ENCODE measurements around the gene CCL19. TPM values are rescaled to one million over a fixed set of nuclear protein-coding genes. Genes with fewer than 3 reads are reported as not detected.

The CCL19 gene
- total RNA-seq, 1 experiment from 2014 or later, result not detected

GRCh38 chr9:34651321-34651720, 39.8 kb downstream of the CCL19 start:
- intact Hi-C loops (cut with micrococcal nuclease), result no loop called here
- Histone ChIP-seq H3K4me1 (ENCODE audit: control insufficient read depth in 1 of 2, insufficient read depth in 2 of 2, low read length in 2 of 2) (peaks cover 19 to 44% of the 10 kb centered on the region in 2 experiments), H2AFZ (ENCODE audit: low read depth, low read length, poor library complexity, severe bottlenecking) (no peak overlapping the region), H3K4me2 (ENCODE audit: low read length) (peak overlapping the region; percentile 83), H3K9ac (ENCODE audit: low read length) (peak overlapping the region; percentile 58), H3K9me2 (ENCODE audit: insufficient read depth) (no peaks in the 10 kb centered on the region), H3K27me3 (ENCODE audit: insufficient read depth, low read length) (no peaks in the 10 kb centered on the region), H4K20me1 (ENCODE audit: insufficient read depth) (no peaks in the 10 kb centered on the region), H3K4me3 (replicated peaks in 1 of 2; ENCODE audit: low read depth in 1 of 2, low read length in 2 of 2) (peak overlapping the region; percentile 58 to 61), H3K79me2 (ENCODE audit: insufficient read depth, low read length) (peaks cover 6% of the 10 kb centered on the region; the same call in 1 of the 2 replicates), H3K27ac (ENCODE audit: low read depth, low read length) (peak overlapping the region; percentile 50), H3K36me3 (ENCODE audit: control insufficient read depth in 1 of 2, insufficient read depth in 2 of 2, low read length in 2 of 2) (peaks cover 0 to 6% of the 10 kb centered on the region in 2 experiments; a peak in 1 of 4 replicates), H3K9me3 (ENCODE audit: control insufficient read depth in 1 of 2, insufficient read depth in 1 of 2, low read depth in 1 of 2, low read length in 2 of 2) (no peaks in the 10 kb centered on the region)
- ChIA-PET CTCF (interaction anchor here (0.9 to 1.4 kb wide), 3 partner anchors 14 to 109 kb away, joined by 3 to 4 read pairs (median 4); no protein-coding TSS in a partner anchor), POLR2A (interaction anchor here (1.3 to 1.5 kb wide), 2 partner anchors 13 to 14 kb away, joined by 5 to 8 read pairs; partner anchors contain the start of gene SIGMAR1), RAD21 (ENCODE audit: low non-redundant PET in 1 of 2, low total read pairs in 2 of 2, uncharacterized antibody in 2 of 2, unreplicated experiment in 2 of 2) (no interaction called here)
- BruUV-seq (replicated peaks), result TSS peak; percentile 94
- DNase-seq (ENCODE audit: low read depth, low spot score), result no peak
- no peak for ATAC-seq
- TF ChIP-seq EZH2 (IDR thresholded peaks at IDR 0.05) (no peak), REST (IDR thresholded peaks at IDR 0.05; ENCODE audit: low read depth) (no peak), ZFX (IDR thresholded peaks at IDR 0.05) (no peak), SP1 (IDR thresholded peaks at IDR 0.05; ENCODE audit: low read depth) (no peak), ATF3 (IDR thresholded peaks at IDR 0.05) (no peak), CBX3 (IDR thresholded peaks at IDR 0.05; ENCODE audit: low read depth) (no peak), JUND (IDR thresholded peaks at IDR 0.05) (no peak), MAX (IDR thresholded peaks at IDR 0.05) (no peak), TCF7L2 (IDR thresholded peaks at IDR 0.05; ENCODE audit: borderline replicate concordance, extremely low read depth, insufficient read depth, insufficient read length) (no peak), FOSL1 (IDR thresholded peaks at IDR 0.05; ENCODE audit: low read depth) (no peak)

Measured in HCT116 (cell line).